GM23338 (cell line): ENCODE data around the gene STIM2. TPM values are rescaled to one million over a fixed set of nuclear protein-coding genes. Genes with fewer than 3 reads are reported as not detected.

Experiments
- ATAC-seq: fragments of 200-7000 bp; cut with Tn5 transposase; 3 replicates; pipeline ENCODE4 v1.9.1; 2020
- DNase-seq: peaks from one replicate; pipeline ENCODE4 v3.0.0-alpha.2; 2015; ENCODE audit warnings: low spot score
- H2AFZ ChIP-seq: fragments of 200-600 bp; sonication (generic); 2 replicates; pipeline ENCODE4 v1.8.0; 2016; ENCODE audit warnings: antibody characterized with exemption, mild to moderate bottlenecking, moderate library complexity
- H3F3A ChIP-seq: fragments of 200-600 bp; sonication (generic); replicated peaks from 2 replicates; pipeline ENCODE4 v1.8.0; 2017; ENCODE audit warnings: antibody characterized with exemption, mixed run types, low read depth
- H3K27ac ChIP-seq: fragments of 200-600 bp; sonication (generic); 2 replicates; pipeline ENCODE4 v1.6.1; 2016; ENCODE audit warnings: low read depth
- H3K27me3 ChIP-seq: fragments of 200-600 bp; sonication (generic); 2 replicates; pipeline ENCODE4 v1.8.0; 2016; ENCODE audit warnings: mild to moderate bottlenecking, mixed run types, moderate library complexity; ENCODE audit not compliant: insufficient read depth
- H3K36me3 ChIP-seq: fragments of 200-600 bp; sonication (generic); 2 replicates; pipeline ENCODE4 v1.8.0; 2016; ENCODE audit warnings: mild to moderate bottlenecking; ENCODE audit not compliant: insufficient read depth
- H3K4me1 ChIP-seq: fragments of 200-600 bp; sonication (generic); 2 replicates; pipeline ENCODE4 v1.8.0; 2016; ENCODE audit warnings: mild to moderate bottlenecking, moderate library complexity; ENCODE audit not compliant: insufficient read depth
- H3K4me2 ChIP-seq: fragments of 200-600 bp; sonication (generic); 2 replicates; pipeline ENCODE4 v1.7.1; 2017; ENCODE audit warnings: mixed run types
- H3K4me3 ChIP-seq: fragments of 200-600 bp; sonication (generic); 2 replicates; pipeline ENCODE4 v1.6.1; 2016; ENCODE audit warnings: mixed run types
- H3K79me2 ChIP-seq: fragments of 200-600 bp; sonication (generic); replicated peaks from 2 replicates; pipeline ENCODE4 v1.8.0; 2017; ENCODE audit warnings: mild to moderate bottlenecking; ENCODE audit not compliant: insufficient read depth
- H3K9me2 ChIP-seq: fragments of 200-600 bp; sonication (generic); 2 replicates; pipeline ENCODE4 v1.8.0; 2017; ENCODE audit not compliant: insufficient read depth
- H4K20me1 ChIP-seq: fragments of 200-600 bp; sonication (generic); replicated peaks from 2 replicates; pipeline ENCODE4 v1.8.0; 2017; ENCODE audit warnings: mild to moderate bottlenecking; ENCODE audit not compliant: insufficient read depth
- H3K27ac Mint-ChIP-seq: 2 replicates; pipeline ENCODE4 v1.8.0; 2020; ENCODE audit warnings: inconsistent platforms, mild to moderate bottlenecking, moderate library complexity, mixed read lengths
- H3K27me3 Mint-ChIP-seq: 3 replicates; pipeline ENCODE4 v1.8.0; 2022; ENCODE audit warnings: low read depth, mild to moderate bottlenecking, moderate library complexity, mixed read lengths, inconsistent platforms; ENCODE audit not compliant: insufficient read depth, poor library complexity
- H3K36me3 Mint-ChIP-seq: 3 replicates; pipeline ENCODE4 v1.8.0; 2021; ENCODE audit warnings: low read depth, mild to moderate bottlenecking, inconsistent platforms, moderate library complexity, mixed read lengths
- H3K4me1 Mint-ChIP-seq: 3 replicates; pipeline ENCODE4 v1.8.0; 2020; ENCODE audit warnings: mild to moderate bottlenecking, inconsistent platforms, mixed read lengths
- H3K4me3 Mint-ChIP-seq: 3 replicates; pipeline ENCODE4 v1.8.0; 2021; ENCODE audit warnings: moderate library complexity, mild to moderate bottlenecking, inconsistent platforms, mixed read lengths
- H3K9me3 Mint-ChIP-seq: 3 replicates; pipeline ENCODE4 v1.8.0; 2020; ENCODE audit warnings: moderate library complexity, mild to moderate bottlenecking, inconsistent platforms, mixed read lengths
- CREB1 ChIP-seq: fragments of 250-450 bp; sonication (Bioruptor Pico); IDR thresholded peaks from 2 replicates; pipeline ENCODE4 v1.5.0; 2020; ENCODE audit warnings: low read depth, mild to moderate bottlenecking, moderate library complexity
- CTCF ChIP-seq, 2 experiments: fragments of 200-600 bp in 1 of 2; sonication (generic) in 1 of 2; conservative IDR thresholded peaks; 2 replicates each; pipeline versions ENCODE4 v1.5.1 to v1.6.1; 2016 to 2017; ENCODE audit warnings: antibody characterized with exemption in 2 of 2, low read depth in 2 of 2, mild to moderate bottlenecking in 2 of 2, moderate library complexity in 1 of 2
- ETS1 ChIP-seq: IDR thresholded peaks from 2 replicates; pipeline ENCODE4 v1.6.1; 2016; ENCODE audit warnings: antibody characterized with exemption
- EZH2 ChIP-seq: fragments of 200-600 bp; sonication (generic); IDR thresholded peaks from one replicate; pipeline ENCODE4 v1.8.0; 2017; ENCODE audit warnings: antibody characterized with exemption, mild to moderate bottlenecking, low read depth; ENCODE audit not compliant: unreplicated experiment
- EZH2phosphoT487 ChIP-seq: fragments of 200-600 bp; sonication (generic); IDR thresholded peaks from one replicate; pipeline ENCODE4 v1.8.1; 2018; ENCODE audit warnings: antibody characterized with exemption; ENCODE audit not compliant: unreplicated experiment
- JUNB ChIP-seq: IDR thresholded peaks from one replicate; pipeline ENCODE4 v1.6.1; 2016; ENCODE audit warnings: antibody characterized with exemption; ENCODE audit not compliant: unreplicated experiment
- NANOG ChIP-seq: IDR thresholded peaks from 2 replicates; pipeline ENCODE4 v1.6.1; 2016; ENCODE audit warnings: antibody characterized with exemption, borderline replicate concordance
- POLR2AphosphoS5 ChIP-seq: IDR thresholded peaks from 2 replicates; pipeline ENCODE4 v1.6.1; 2016; ENCODE audit warnings: antibody characterized with exemption, low read depth
- REST ChIP-seq: IDR thresholded peaks from one replicate; pipeline ENCODE4 v1.6.1; 2018; ENCODE audit warnings: antibody characterized with exemption; ENCODE audit not compliant: unreplicated experiment
- STAT1 ChIP-seq: IDR thresholded peaks from one replicate; pipeline ENCODE4 v1.6.1; 2016; ENCODE audit warnings: antibody characterized with exemption; ENCODE audit not compliant: unreplicated experiment
- ZNF114 ChIP-seq: fragments of 250-450 bp; sonication (Bioruptor Pico); IDR thresholded peaks from 2 replicates; pipeline ENCODE4 v1.5.0; 2020; ENCODE audit warnings: mild to moderate bottlenecking, moderate library complexity
- ZNF331 ChIP-seq: fragments of 250-450 bp; sonication (Bioruptor Pico); IDR thresholded peaks from 2 replicates; pipeline ENCODE4 v1.5.0; 2020; ENCODE audit warnings: low read depth, mild to moderate bottlenecking, moderate library complexity
- ZNF462 ChIP-seq: fragments of 250-450 bp; sonication (Bioruptor Pico); IDR thresholded peaks from 2 replicates; pipeline ENCODE4 v1.5.0; 2020; ENCODE audit warnings: mild to moderate bottlenecking, moderate library complexity
- polyA plus RNA-seq: library from polyadenylated mRNA; unstranded; fragments of >200 nt; fragmentation: Nextera tagmentation; extraction: Ambion mirVana; gene quantifications from 2 replicates; pipeline ENCODE4 v1.2.1, GENCODE V29; 2016
- total RNA-seq: library from RNA; depleted of rRNA; stranded (reverse); fragments of >200 nt; shearing (Covaris generic); gene quantifications from 2 replicates; pipeline ENCODE4 v1.2.3, GENCODE V29; 2014

The STIM2 gene
- total and polyA plus RNA-seq, 2 experiments from 2014 or later = 13.1 to 17.8 TPM

- H3K27me3 Mint-ChIP-seq = no peaks in the 10 kb centered on the region
- no peaks in the 10 kb centered on the region for H3K4me1 Mint-ChIP-seq
- no peaks in the 10 kb centered on the region for H3K27me3 ChIP-seq
- no peak for TF ChIP-seq ZNF114 (CRISPR knock-in tag)
- no peak for TF ChIP-seq ZNF331 (CRISPR knock-in tag)
- TF ChIP-seq EZH2phosphoT487 = no peak
- TF ChIP-seq NANOG = no peak
- TF ChIP-seq ETS1 = no peak
- TF ChIP-seq STAT1 = no peak
- TF ChIP-seq ZNF462 = no peak
- TF ChIP-seq JUNB = no peak
- TF ChIP-seq REST = no peak
- no peak for TF ChIP-seq POLR2AphosphoS5
- no peak for TF ChIP-seq CTCF (conservative IDR thresholded peaks at IDR 0.05; ENCODE audit: low read depth in 2 of 2)
- no peak for TF ChIP-seq CREB1 (CRISPR knock-in tag)
- no peak for TF ChIP-seq EZH2
- no peak overlapping the region for H3K27ac ChIP-seq
- no peaks in the 10 kb centered on the region for H3F3A ChIP-seq
- H3K79me2 ChIP-seq = peaks cover 34% of the 10 kb centered on the region
- H3K4me2 ChIP-seq = no peak overlapping the region
- H4K20me1 ChIP-seq = no peaks in the 10 kb centered on the region
- no peak overlapping the region for H2AFZ ChIP-seq
- no peaks in the 10 kb centered on the region; the same call in 2 of the 3 replicates for H3K36me3 Mint-ChIP-seq
- H3K27ac Mint-ChIP-seq = no peak overlapping the region
- ATAC-seq (no peak), DNase-seq (no peak)
- no peaks in the 10 kb centered on the region for H3K36me3 ChIP-seq
- no peak overlapping the region for H3K4me3 ChIP-seq
- H3K9me3 Mint-ChIP-seq = no peaks in the 10 kb centered on the region
- no peak overlapping the region for H3K4me3 Mint-ChIP-seq
- H3K9me2 ChIP-seq = 0 out of 2 replicates have a peak, but pooled peaks cover 3% of the 10 kb centered on the region
- no peaks in the 10 kb centered on the region for H3K4me1 ChIP-seq
Observed at GRCh38 chr4:26952891-26953290, 92.2 kb downstream of the STIM2 start.
